Measurements from ENCODE around the gene EEPD1. TPM values are rescaled to one million over a fixed set of nuclear protein-coding genes. Genes with fewer than 3 reads are reported as not detected.
"Not testable (repeated sequence)": the region's sequence is repeated elsewhere in the genome, so short reads cannot be mapped to it uniquely, and the experiment has no call there.

Gene EEPD1
- total and polyA plus RNA-seq, 4 donors: 2.3 to 12.3 (median 7.1) TPM

- peak; percentile 39 for TF ChIP-seq ZBTB33 (IDR thresholded peaks at IDR 0.05)
Observed at GRCh38 chr7:36232971-36233550, 80.0 kb downstream of the EEPD1 start (continued).

GRCh38 chr7:36236073-36236472 lies 83.0 kb downstream of the EEPD1 start:
- Histone ChIP-seq H3K4me3 (ENCODE audit: low read depth in 1 of 3, low read length in 3 of 3) (no peak overlapping the region), H3K4me1 (ENCODE audit: control insufficient read depth in 4 of 4, insufficient read depth in 4 of 4, low read length in 3 of 4) (peaks cover 7 to 13% (median 11%) of the 10 kb centered on the region in 4 donors), H3K27ac (ENCODE audit: low read depth in 1 of 2, low read length in 2 of 2) (no peak overlapping the region), H3K36me3 (ENCODE audit: control insufficient read depth in 4 of 4, insufficient read depth in 3 of 4, low read depth in 1 of 4, low read length in 3 of 4) (peaks cover 0 to 3% (median 0%) of the 10 kb centered on the region in 4 donors), H3K9me3 (ENCODE audit: control insufficient read depth in 4 of 4, low read length in 3 of 4) (no peaks in the 10 kb centered on the region), H3K27me3 (ENCODE audit: control insufficient read depth in 4 of 4, insufficient read depth in 4 of 4, low read length in 3 of 4) (no peaks in the 10 kb centered on the region), H3K9ac (ENCODE audit: low read depth in 1 of 2, low read length in 2 of 2) (no peak overlapping the region)
- WGBS: 97% methylated on average over 39 of the region's 39 CpGs
- no peak for TF ChIP-seq YY1 (IDR thresholded peaks at IDR 0.05)
- TF ChIP-seq TAF1 (conservative IDR thresholded peaks at IDR 0.05): no peak
- TF ChIP-seq CTCF (IDR thresholded peaks at IDR 0.05; ENCODE audit: low read depth, low read length, missing input control): no peak
- TF ChIP-seq, protein P1, sequence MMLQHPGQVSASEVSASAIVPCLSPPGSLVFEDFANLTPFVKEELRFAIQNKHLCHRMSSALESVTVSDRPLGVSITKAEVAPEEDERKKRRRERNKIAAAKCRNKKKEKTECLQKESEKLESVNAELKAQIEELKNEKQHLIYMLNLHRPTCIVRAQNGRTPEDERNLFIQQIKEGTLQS (IDR thresholded peaks at IDR 0.05): no peak
- no peak for TF ChIP-seq RAD21 (IDR thresholded peaks at IDR 0.05)
- no peak for TF ChIP-seq HNF4G (IDR thresholded peaks at IDR 0.05)
- no peak for TF ChIP-seq RXRA (IDR thresholded peaks at IDR 0.05)
- TF ChIP-seq SP1 (IDR thresholded peaks at IDR 0.05): no peak
- no peak for TF ChIP-seq MAX (IDR thresholded peaks at IDR 0.05)
- no peak for TF ChIP-seq FOXA1 (IDR thresholded peaks at IDR 0.05)
- TF ChIP-seq NR2F2 (IDR thresholded peaks at IDR 0.05): no peak
- no peak for DNase-seq (ENCODE audit: low spot score)

DNA sequence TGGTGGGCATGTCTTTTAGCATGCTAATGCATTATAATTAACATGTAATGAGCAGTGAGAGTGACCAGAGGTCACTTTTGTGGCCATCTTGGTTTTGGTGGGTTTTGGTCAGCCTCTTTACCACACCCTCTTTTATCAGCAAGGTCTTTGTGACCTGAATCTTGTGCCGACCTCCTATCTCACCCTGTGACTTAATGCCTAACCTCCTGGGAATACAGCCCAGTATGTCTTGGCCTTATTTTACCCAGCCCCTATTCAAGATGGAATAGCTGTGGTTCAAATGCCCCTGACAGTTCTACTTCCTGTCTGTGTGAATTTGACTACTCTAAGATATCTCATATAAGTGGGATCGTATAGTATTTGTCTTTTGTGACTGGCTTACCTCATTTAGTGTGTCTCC lies 85.1 kb downstream of the EEPD1 start:
- no peaks in the 10 kb centered on the region for H3K27me3 ChIP-seq (ENCODE audit: control insufficient read depth in 4 of 4, insufficient read depth in 4 of 4, low read length in 3 of 4)
- H3K9ac ChIP-seq (ENCODE audit: low read depth in 1 of 2, low read length in 2 of 2): no peak overlapping the region
- no peak for DNase-seq (ENCODE audit: low spot score)
- TF ChIP-seq GABPA (IDR thresholded peaks at IDR 0.05 in 1 of 2, conservative IDR thresholded peaks at IDR 0.05 in 1 of 2) (no peak), RXRA (IDR thresholded peaks at IDR 0.05) (no peak), SP1 (IDR thresholded peaks at IDR 0.05) (no peak), YY1 (IDR thresholded peaks at IDR 0.05) (no peak), TAF1 (conservative IDR thresholded peaks at IDR 0.05) (no peak), FOXA1 (IDR thresholded peaks at IDR 0.05) (no peak), NR2F2 (IDR thresholded peaks at IDR 0.05) (no peak), CTCF (IDR thresholded peaks at IDR 0.05; ENCODE audit: low read depth, low read length, missing input control) (no peak), ZBTB33 (IDR thresholded peaks at IDR 0.05) (no peak), HNF4G (IDR thresholded peaks at IDR 0.05) (no peak), FOXA2 (IDR thresholded peaks at IDR 0.05) (no peak), EGR1 (IDR thresholded peaks at IDR 0.05; ENCODE audit: low read depth in 2 of 2) (no peak)
- WGBS: 78% methylated on average over 2 of the region's 2 CpGs
- H3K4me3 ChIP-seq (ENCODE audit: low read depth in 1 of 3, low read length in 3 of 3): no peak overlapping the region
- H3K27ac ChIP-seq (ENCODE audit: low read depth in 1 of 2, low read length in 2 of 2): no peak overlapping the region
- peaks cover 0 to 3% (median 0%) of the 10 kb centered on the region in 4 donors for H3K36me3 ChIP-seq (ENCODE audit: control insufficient read depth in 4 of 4, insufficient read depth in 3 of 4, low read depth in 1 of 4, low read length in 3 of 4)
- peaks cover under 1 to 5% (median 4%) of the 10 kb centered on the region in 4 donors for H3K4me1 ChIP-seq (ENCODE audit: control insufficient read depth in 4 of 4, insufficient read depth in 4 of 4, low read length in 3 of 4)
- no peaks in the 10 kb centered on the region for H3K9me3 ChIP-seq (ENCODE audit: control insufficient read depth in 4 of 4, low read length in 3 of 4)

- not testable (repeated sequence) for H3K4me3 ChIP-seq (ENCODE audit: low read depth in 1 of 3, low read length in 3 of 3); H3K9me3 ChIP-seq (ENCODE audit: control insufficient read depth in 4 of 4, low read length in 3 of 4); H3K4me1 ChIP-seq (ENCODE audit: control insufficient read depth in 4 of 4, insufficient read depth in 4 of 4, low read length in 3 of 4); H3K36me3 ChIP-seq (ENCODE audit: control insufficient read depth in 4 of 4, insufficient read depth in 3 of 4, low read depth in 1 of 4, low read length in 3 of 4); DNase-seq (ENCODE audit: low spot score); H3K9ac ChIP-seq (ENCODE audit: low read depth in 1 of 2, low read length in 2 of 2); H3K27me3 ChIP-seq (ENCODE audit: control insufficient read depth in 4 of 4, insufficient read depth in 4 of 4, low read length in 3 of 4); H3K27ac ChIP-seq (ENCODE audit: low read depth in 1 of 2, low read length in 2 of 2)
- WGBS: 70% methylated on average over 3 of the region's 3 CpGs
Observed at GRCh38 chr7:36243356-36243755, 90.3 kb downstream of the EEPD1 start.

Data from liver (tissue), 9 donors.